ENCODE measurements around the gene UGT1A5.
"Not testable (repeated sequence)": the region's sequence is repeated elsewhere in the genome, so short reads cannot be mapped to it uniquely, and the experiment has no call there.

The UGT1A5 gene

GRCh38 chr2:233693963-233694362, 18.7 kb upstream of the UGT1A5 start:
- no peak for DNase-seq (ENCODE audit: low read depth, low spot score)

- no peak for DNase-seq (ENCODE audit: low read depth, low spot score)
Measured at GRCh38 chr2:233698740-233699139, 14.0 kb upstream of the UGT1A5 start.

- DNase-seq (ENCODE audit: low read depth, low spot score), result no peak
Measured at GRCh38 chr2:233699424-233700027, 13.2 kb upstream of the UGT1A5 start.

GRCh38 chr2:233700028-233700635, 12.6 kb upstream of the UGT1A5 start:
- DNase-seq (ENCODE audit: low read depth, low spot score), result no peak

GRCh38 chr2:233700842-233701241, 11.9 kb upstream of the UGT1A5 start:
- DNase-seq (ENCODE audit: low read depth, low spot score), result not testable (repeated sequence)

- DNase-seq (ENCODE audit: low read depth, low spot score), result no peak
Measured at GRCh38 chr2:233702238-233702637, 10.5 kb upstream of the UGT1A5 start.

- no peak for DNase-seq (ENCODE audit: low read depth, low spot score)
Measured at GRCh38 chr2:233705911-233706506, 6.7 kb upstream of the UGT1A5 start.

- DNase-seq (ENCODE audit: low read depth, low spot score), result no peak
Measured at GRCh38 chr2:233706720-233707119, 6.0 kb upstream of the UGT1A5 start.

GRCh38 chr2:233707940-233708644, 4.6 kb upstream of the UGT1A5 start:
- DNase-seq (ENCODE audit: low read depth, low spot score), result no peak

GRCh38 chr2:233708942-233709341, 3.8 kb upstream of the UGT1A5 start:
- no peak for DNase-seq (ENCODE audit: low read depth, low spot score)

GRCh38 chr2:233711312-233712008, 1.2 kb upstream of the UGT1A5 start:
- peak; percentile 9 for DNase-seq (ENCODE audit: low read depth, low spot score)

GRCh38 chr2:233713262-233713615, 532 bp downstream of the UGT1A5 start:
- no peak for DNase-seq (ENCODE audit: low read depth, low spot score)

GRCh38 chr2:233714121-233714520, 1.4 kb downstream of the UGT1A5 start:
- DNase-seq (ENCODE audit: low read depth, low spot score), result no peak

- DNase-seq (ENCODE audit: low read depth, low spot score), result no peak
Measured at GRCh38 chr2:233718552-233718951, 5.8 kb downstream of the UGT1A5 start, which contains the start of gene UGT1A4. Gene UGT1A4 (plus strand): TSS chr2:233718736. CDS start chr2:233718821, 85 bp downstream.

- DNase-seq (ENCODE audit: low read depth, low spot score), result no peak
Measured at GRCh38 chr2:233728723-233729301, 16.1 kb downstream of the UGT1A5 start, which contains the start of gene UGT1A3. Gene UGT1A3 (plus strand): TSS chr2:233729042. CDS start chr2:233729127, 85 bp downstream.

- not testable (repeated sequence) for DNase-seq (ENCODE audit: low read depth, low spot score)
Measured at GRCh38 chr2:233736868-233737653, 24.4 kb downstream of the UGT1A5 start.

- no peak for DNase-seq (ENCODE audit: low read depth, low spot score)
Measured at GRCh38 chr2:233740870-233741269, 28.2 kb downstream of the UGT1A5 start.

- no peak for DNase-seq (ENCODE audit: low read depth, low spot score)
Measured at GRCh38 chr2:233743464-233744259, 31.0 kb downstream of the UGT1A5 start.

- DNase-seq (ENCODE audit: low read depth, low spot score), result no peak
Measured at GRCh38 chr2:233745073-233745755, 32.5 kb downstream of the UGT1A5 start.

Measured in iPS DF 19.7 (cell line).